ENCODE measurements around the gene CLTCL1. TPM values are rescaled to one million over a fixed set of nuclear protein-coding genes. Genes with fewer than 3 reads are reported as not detected.
A peak's percentile ranks its signal among the peaks of the same experiment; 100 is the strongest.

CLTCL1 gene
- total RNA-seq, 1 experiment from 2014 or later: 21.7 TPM

DNA sequence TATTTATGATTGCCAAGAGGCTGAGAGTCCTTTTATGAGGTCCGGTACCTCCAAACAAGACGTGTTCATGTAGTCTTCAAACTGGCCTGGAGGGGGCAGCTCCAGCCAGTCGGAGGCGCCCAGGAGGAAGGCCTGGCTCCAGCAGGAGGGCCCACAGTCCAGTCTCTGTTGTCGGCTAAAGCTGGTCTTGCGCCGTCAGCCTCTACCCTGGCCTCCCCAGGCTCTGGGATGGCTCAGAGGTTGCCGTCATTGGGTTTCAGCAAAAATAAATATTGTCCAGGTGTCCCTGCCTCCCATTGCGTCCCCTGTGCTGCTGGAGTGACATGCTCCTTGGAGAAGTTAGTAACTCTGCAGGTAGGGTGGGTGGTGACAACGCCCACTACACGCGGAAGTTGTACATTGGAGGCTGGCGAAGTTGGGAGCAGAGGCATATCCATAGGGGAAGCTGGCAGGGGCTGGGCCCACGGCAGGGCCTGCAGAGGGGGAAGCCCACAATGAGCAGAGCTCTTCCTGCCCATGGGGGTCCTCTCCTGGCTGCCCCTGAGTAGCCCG is 111.9 kb downstream of the CLTCL1 start:
- Mint-ChIP-seq H3K36me3 (ENCODE audit: insufficient read depth, unreplicated experiment) (peaks cover 19% of the 10 kb centered on the region), H3K4me1 (ENCODE audit: insufficient read depth, unreplicated experiment) (peaks cover 15% of the 10 kb centered on the region), H3K4me3 (ENCODE audit: unreplicated experiment) (peak overlapping the region; percentile 75), H3K27me3 (ENCODE audit: insufficient read depth, unreplicated experiment) (no peaks in the 10 kb centered on the region), H3K9me3 (ENCODE audit: unreplicated experiment) (no peaks in the 10 kb centered on the region), H3K27ac (ENCODE audit: low read depth, unreplicated experiment) (peak overlapping the region; percentile 19)
- CTCF ChIA-PET: interaction anchor here (0.5 to 2.2 kb wide), 18 partner anchors 16 to 1470 kb away, joined by 3 to 6 read pairs (median 4); partner anchors contain the start of gene ESS2
- DNase-seq (ENCODE audit: unreplicated experiment): peak; percentile 80
- POLR2A ChIA-PET: interaction anchor here (1.0 to 3.3 kb wide), 10 partner anchors 8 to 298 kb away, joined by 3 to 30 read pairs (median 6); partner anchors contain the start of genes C22orf39, CLTCL1, ESS2 and HIRA
- TF ChIP-seq, protein P1, sequence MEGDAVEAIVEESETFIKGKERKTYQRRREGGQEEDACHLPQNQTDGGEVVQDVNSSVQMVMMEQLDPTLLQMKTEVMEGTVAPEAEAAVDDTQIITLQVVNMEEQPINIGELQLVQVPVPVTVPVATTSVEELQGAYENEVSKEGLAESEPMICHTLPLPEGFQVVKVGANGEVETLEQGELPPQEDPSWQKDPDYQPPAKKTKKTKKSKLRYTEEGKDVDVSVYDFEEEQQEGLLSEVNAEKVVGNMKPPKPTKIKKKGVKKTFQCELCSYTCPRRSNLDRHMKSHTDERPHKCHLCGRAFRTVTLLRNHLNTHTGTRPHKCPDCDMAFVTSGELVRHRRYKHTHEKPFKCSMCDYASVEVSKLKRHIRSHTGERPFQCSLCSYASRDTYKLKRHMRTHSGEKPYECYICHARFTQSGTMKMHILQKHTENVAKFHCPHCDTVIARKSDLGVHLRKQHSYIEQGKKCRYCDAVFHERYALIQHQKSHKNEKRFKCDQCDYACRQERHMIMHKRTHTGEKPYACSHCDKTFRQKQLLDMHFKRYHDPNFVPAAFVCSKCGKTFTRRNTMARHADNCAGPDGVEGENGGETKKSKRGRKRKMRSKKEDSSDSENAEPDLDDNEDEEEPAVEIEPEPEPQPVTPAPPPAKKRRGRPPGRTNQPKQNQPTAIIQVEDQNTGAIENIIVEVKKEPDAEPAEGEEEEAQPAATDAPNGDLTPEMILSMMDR (IDR thresholded peaks at IDR 0.05; ENCODE audit: unreplicated experiment): peak; percentile 68
- intact Hi-C loops (cut with micrococcal nuclease): loop anchor here (1.0 to 5.0 kb wide), 4 partner anchors 111 to 451 kb away; partner anchors contain the start of genes C22orf39, CLTCL1 and HIRA
- BruUV-seq (replicated peaks): no TSS peak

DNA sequence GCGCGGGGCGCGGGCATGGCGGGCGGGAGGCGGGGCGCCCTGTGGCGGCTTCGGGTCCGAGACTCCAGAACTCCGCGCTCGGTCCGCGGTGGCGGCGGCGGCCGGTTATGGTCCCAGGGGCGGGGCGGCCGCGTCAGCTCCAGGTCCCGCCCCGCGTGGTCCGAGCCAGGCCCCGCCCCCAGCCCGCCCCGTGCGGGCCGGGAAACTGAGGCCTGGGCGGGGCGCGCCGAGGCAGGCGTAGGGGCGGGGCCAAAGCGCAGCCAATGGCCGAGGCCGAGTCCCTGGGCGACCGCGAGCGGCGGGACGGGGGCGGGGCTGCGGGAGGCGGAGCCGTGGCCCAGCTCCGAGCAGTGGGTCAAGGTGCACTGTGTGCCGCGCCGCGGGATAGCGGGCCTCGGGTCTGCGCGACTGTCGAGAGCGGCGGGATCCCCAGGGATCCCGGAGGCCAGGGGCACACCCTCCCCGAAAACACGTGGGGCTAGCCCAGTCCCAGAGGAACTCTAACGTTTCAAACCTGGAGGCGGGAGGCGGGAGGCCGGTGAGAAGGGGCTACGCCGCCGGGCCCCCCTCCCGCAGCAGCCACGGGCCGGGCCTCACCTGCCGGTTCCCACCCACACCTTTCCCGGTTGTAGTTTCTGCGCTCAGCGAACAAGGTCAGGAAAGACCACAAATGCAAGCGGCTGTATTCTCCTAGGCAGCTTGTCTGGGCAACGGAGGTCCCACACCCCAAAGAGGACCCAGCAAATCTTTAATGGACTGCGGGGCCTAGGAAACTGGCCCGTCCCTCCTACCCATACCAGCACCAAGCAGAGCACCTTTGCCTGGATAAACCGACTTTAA is 112.6 kb downstream of the CLTCL1 start, which contains the start of gene SLC25A1:
Gene SLC25A1 (minus strand): TSS at position 80 of the 840 bp plus-strand sequence. CDS start 63 bp downstream, at position 17.
- Mint-ChIP-seq H3K27me3 (ENCODE audit: insufficient read depth, unreplicated experiment) (no peaks in the 10 kb centered on the region), H3K36me3 (ENCODE audit: insufficient read depth, unreplicated experiment) (peaks cover 19% of the 10 kb centered on the region), H3K9me3 (ENCODE audit: unreplicated experiment) (no peaks in the 10 kb centered on the region), H3K4me3 (ENCODE audit: unreplicated experiment) (peak within 1 kb of the TSS; percentile 75), H3K27ac (ENCODE audit: low read depth, unreplicated experiment) (peak within 1 kb of the TSS; percentile 31), H3K4me1 (ENCODE audit: insufficient read depth, unreplicated experiment) (peaks cover 18% of the 10 kb centered on the region)
- TF ChIP-seq, protein P1 (IDR thresholded peaks at IDR 0.05; ENCODE audit: unreplicated experiment): no peak
- ChIA-PET CTCF (interaction anchor here (0.6 to 2.2 kb wide), 16 partner anchors 17 to 1469 kb away, joined by 3 to 6 read pairs (median 4); partner anchors contain the start of gene ESS2), POLR2A (interaction anchor here (0.5 to 3.3 kb wide), 21 partner anchors 9 to 1707 kb away, joined by 3 to 30 read pairs (median 4); partner anchors contain the start of genes C22orf39, CDC45, CLTCL1 and DGCR2)
- intact Hi-C loops (cut with micrococcal nuclease): loop anchor here (1.0 to 5.0 kb wide), 4 partner anchors 112 to 452 kb away; partner anchors contain the start of genes C22orf39, CLTCL1 and HIRA
- peak; percentile 90 for DNase-seq (ENCODE audit: unreplicated experiment)
- BruUV-seq (replicated peaks): no TSS peak

DNA sequence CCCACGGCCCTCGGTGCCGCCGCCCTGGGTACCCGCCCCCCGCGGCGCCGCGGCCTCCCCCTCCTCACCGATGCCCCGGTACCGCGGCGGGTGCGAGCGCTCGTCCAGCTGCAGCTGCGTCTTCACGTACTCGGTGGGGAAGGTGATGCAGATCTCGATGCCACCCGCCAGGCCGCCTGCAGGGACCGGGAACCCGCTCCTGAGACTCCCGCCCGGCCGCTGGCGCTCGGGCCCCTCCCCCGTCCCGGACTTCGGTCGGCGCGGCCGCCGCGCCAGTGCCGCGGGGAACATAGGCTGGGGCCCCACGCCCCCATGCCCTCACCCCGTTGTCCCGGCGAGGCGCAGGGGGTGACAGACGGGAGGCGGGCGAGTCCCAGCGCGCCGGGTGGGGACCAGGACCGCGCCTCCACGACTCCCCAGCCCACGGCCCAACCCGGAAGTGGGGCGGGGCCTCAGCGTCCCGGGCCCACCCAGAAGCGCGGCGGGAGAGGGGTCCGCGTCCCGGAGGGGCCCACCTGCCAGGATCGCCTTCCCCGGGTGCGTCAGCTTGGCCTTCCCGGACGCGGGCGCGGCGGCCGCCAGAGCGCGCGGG is 113.4 kb downstream of the CLTCL1 start:
- BruUV-seq (replicated peaks): no TSS peak
- H3K27me3 Mint-ChIP-seq (ENCODE audit: insufficient read depth, unreplicated experiment): no peaks in the 10 kb centered on the region
- intact Hi-C loops (cut with micrococcal nuclease): loop anchor here (2.0 to 5.0 kb wide), 3 partner anchors 113 to 453 kb away; partner anchors contain the start of genes C22orf39 and CLTCL1
- TF ChIP-seq, protein P1 (IDR thresholded peaks at IDR 0.05; ENCODE audit: unreplicated experiment): no peak
- peaks cover 19% of the 10 kb centered on the region for H3K36me3 Mint-ChIP-seq (ENCODE audit: insufficient read depth, unreplicated experiment)
- POLR2A ChIA-PET: interaction anchor here (0.5 to 3.3 kb wide), 20 partner anchors 9 to 1739 kb away, joined by 3 to 30 read pairs (median 4); partner anchors contain the start of genes C22orf39, CDC45, CLTCL1 and DGCR2
- peak; percentile 41 for DNase-seq (ENCODE audit: unreplicated experiment)
- H3K4me1 Mint-ChIP-seq (ENCODE audit: insufficient read depth, unreplicated experiment): peaks cover 24% of the 10 kb centered on the region
- CTCF ChIA-PET: interaction anchor here (0.6 to 2.2 kb wide), 5 partner anchors 29 to 187 kb away, joined by 3 to 5 read pairs (median 4); partner anchors contain the start of gene ESS2
- peak overlapping the region; percentile 31 for H3K27ac Mint-ChIP-seq (ENCODE audit: low read depth, unreplicated experiment)
- no peaks in the 10 kb centered on the region for H3K9me3 Mint-ChIP-seq (ENCODE audit: unreplicated experiment)
- peak overlapping the region; percentile 75 for H3K4me3 Mint-ChIP-seq (ENCODE audit: unreplicated experiment)

Data from MCF 10A (cell line).